SK-N-SH (cell line): ENCODE data around the gene KIF3C. TPM values are rescaled to one million over a fixed set of nuclear protein-coding genes. Genes with fewer than 3 reads are reported as not detected.

Source experiments
- CTCF ChIA-PET: fragments of 300-600, 350-600 bp; formaldehyde crosslinking; extraction: SDS; loops from one replicate; lab custom pipeline; 2021; lab: Yijun Ruan, JAX
- POLR2A ChIA-PET: fragments of 350-600 bp; sonication (Branson Sonifier 250); formaldehyde crosslinking; extraction: SDS; loops from one replicate; lab custom pipeline; 2020; ENCODE audit warnings: antibody characterized with exemption, inconsistent platforms; lab: Yijun Ruan, JAX
- DNase-seq: peaks from one replicate; pipeline ENCODE4 v3.0.0; 2012
- H2AFZ ChIP-seq: fragments of 200-600 bp; sonication (generic); 2 replicates; pipeline ENCODE4 v1.8.1; 2016; ENCODE audit warnings: antibody characterized with exemption, mild to moderate bottlenecking, low read depth
- H3F3A ChIP-seq: fragments of 200-600 bp; sonication (generic); replicated peaks from 2 replicates; pipeline ENCODE3; 2016; ENCODE audit warnings: antibody characterized with exemption, mild to moderate bottlenecking; ENCODE audit not compliant: insufficient read depth
- H3K27ac ChIP-seq, 2 experiments: fragments of 200-500 bp in 1 of 2; fragments of 200-600 bp in 1 of 2; sonication (Bioruptor generic) in 1 of 2; sonication (generic), shearing (Covaris generic) in 1 of 2; 2 replicates each; pipeline versions ENCODE4 v1.5.1 to v1.6.1; 2014 to 2016; ENCODE audit warnings: low read depth in 2 of 2, inconsistent platforms in 1 of 2, low read length in 1 of 2, mild to moderate bottlenecking in 1 of 2, mixed read lengths in 1 of 2
- H3K27me3 ChIP-seq: fragments of 200-600 bp; sonication (generic), shearing (Covaris generic); 2 replicates; pipeline ENCODE4 v1.6.1; 2016; ENCODE audit warnings: mixed run types; ENCODE audit not compliant: insufficient read depth
- H3K36me3 ChIP-seq, 2 experiments: fragments of 200-500 bp in 1 of 2; fragments of 200-600 bp in 1 of 2; sonication (Bioruptor generic) in 1 of 2; sonication (generic) in 1 of 2; replicated peaks in 1 of 2; 2 replicates each; pipeline versions ENCODE3 to v1.5.1; 2014 to 2016; ENCODE audit warnings: low read length in 1 of 2, mild to moderate bottlenecking in 1 of 2; ENCODE audit not compliant: insufficient read depth in 2 of 2, control insufficient read depth in 1 of 2
- H3K4me1 ChIP-seq, 2 experiments: fragments of 200-500 bp in 1 of 2; fragments of 200-600 bp in 1 of 2; sonication (Bioruptor generic) in 1 of 2; sonication (generic), shearing (Covaris generic) in 1 of 2; 2 replicates each; pipeline versions ENCODE4 v1.5.1 to v1.6.1; 2014 to 2016; ENCODE audit warnings: low read depth in 1 of 2, low read length in 1 of 2, mixed run types in 1 of 2; ENCODE audit not compliant: insufficient read depth in 2 of 2, control insufficient read depth in 1 of 2
- H3K4me2 ChIP-seq: fragments of 200-600 bp; sonication (generic), shearing (Covaris generic); 2 replicates; pipeline ENCODE4 v1.6.1; 2017; ENCODE audit warnings: mixed run types
- H3K4me3 ChIP-seq, 2 experiments: fragments of 200-500 bp in 1 of 2; fragments of 200-600 bp in 1 of 2; sonication (Bioruptor generic) in 1 of 2; sonication (generic), shearing (Covaris generic) in 1 of 2; 2 replicates each; pipeline versions ENCODE4 v1.5.1 to v1.8.1; 2014 to 2016; ENCODE audit warnings: low read depth in 2 of 2, inconsistent platforms in 1 of 2, low read length in 1 of 2, mild to moderate bottlenecking in 1 of 2, mixed read lengths in 1 of 2, moderate library complexity in 1 of 2
- H3K79me2 ChIP-seq: fragments of 200-600 bp; sonication (generic); 2 replicates; pipeline ENCODE4 v1.8.1; 2017; ENCODE audit warnings: mild to moderate bottlenecking; ENCODE audit not compliant: insufficient read depth
- H3K9ac ChIP-seq: fragments of 200-600 bp; sonication (generic); 2 replicates; pipeline ENCODE4 v1.6.1; 2017; ENCODE audit warnings: mixed run types
- H3K9me2 ChIP-seq: fragments of 200-600 bp; sonication (generic); 2 replicates; pipeline ENCODE4 v1.6.1; 2017; ENCODE audit warnings: mixed run types
- H3K9me3 ChIP-seq: fragments of 200-600 bp; sonication (generic); 2 replicates; pipeline ENCODE4 v1.6.1; 2017; ENCODE audit warnings: mixed run types, mild to moderate bottlenecking, moderate library complexity
- H4K20me1 ChIP-seq: fragments of 200-600 bp; sonication (generic); 2 replicates; pipeline ENCODE4 v1.6.1; 2017; ENCODE audit warnings: mild to moderate bottlenecking, mixed run types; ENCODE audit not compliant: insufficient read depth
- CHD2 ChIP-seq: fragments of 150-350 bp; IDR thresholded peaks from 2 replicates; pipeline ENCODE4 v1.6.1; 2018; ENCODE audit warnings: low read length; ENCODE audit not compliant: partially characterized antibody
- ELF1 ChIP-seq: IDR thresholded peaks from 2 replicates; pipeline ENCODE4 v1.4.0; 2012
- EP300 ChIP-seq, 2 experiments: IDR thresholded peaks; 2 replicates each; pipeline versions ENCODE4 v1.4.0 to v1.6.1; 2012; ENCODE audit warnings: borderline replicate concordance in 1 of 2, low read depth in 1 of 2, low read length in 1 of 2
- EZH2phosphoT487 ChIP-seq: fragments of 200-600 bp; sonication (generic); IDR thresholded peaks from 2 replicates; pipeline ENCODE4 v1.6.1; 2017; ENCODE audit warnings: low read depth, mixed run types, mild to moderate bottlenecking, antibody characterized with exemption, moderate library complexity, borderline replicate concordance
- FOSL2 ChIP-seq: IDR thresholded peaks from 2 replicates; pipeline ENCODE4 v1.4.0; 2012; ENCODE audit warnings: low read depth, mild to moderate bottlenecking, moderate library complexity, borderline replicate concordance
- FOXM1 ChIP-seq: IDR thresholded peaks from 2 replicates; pipeline ENCODE4 v1.4.0; 2012; ENCODE audit warnings: low read depth, mild to moderate bottlenecking
- GABPA ChIP-seq: IDR thresholded peaks from 2 replicates; pipeline ENCODE4 v1.4.0; 2012; ENCODE audit warnings: low read depth, mild to moderate bottlenecking
- JUND ChIP-seq: IDR thresholded peaks from 2 replicates; pipeline ENCODE4 v1.4.0; 2012
- MEF2A ChIP-seq: IDR thresholded peaks from 2 replicates; pipeline ENCODE4 v1.4.0; 2012; ENCODE audit warnings: low read depth, borderline replicate concordance
- MXI1 ChIP-seq: IDR thresholded peaks from 2 replicates; pipeline ENCODE4 v1.6.1; 2012; ENCODE audit warnings: mild to moderate bottlenecking, low read depth, low read length, improper control_type of control experiment
- NFIC ChIP-seq: IDR thresholded peaks from 2 replicates; pipeline ENCODE4 v1.4.0; 2012; ENCODE audit warnings: borderline replicate concordance
- RAD21 ChIP-seq: IDR thresholded peaks from 2 replicates; pipeline ENCODE4 v1.6.1; 2012; ENCODE audit warnings: mild to moderate bottlenecking, low read length
- RCOR1 ChIP-seq: fragments of 150-350 bp; IDR thresholded peaks from 2 replicates; pipeline ENCODE4 v1.6.1; 2017; ENCODE audit warnings: antibody characterized with exemption, low read length
- RXRA ChIP-seq: IDR thresholded peaks from 2 replicates; pipeline ENCODE4 v1.4.0; 2012; ENCODE audit warnings: low read depth, mild to moderate bottlenecking, borderline replicate concordance
- SIN3A ChIP-seq: IDR thresholded peaks from 2 replicates; pipeline ENCODE4 v1.6.1; 2012; ENCODE audit warnings: low read depth, mild to moderate bottlenecking, low read length, moderate library complexity, borderline replicate concordance
- SMC3 ChIP-seq: IDR thresholded peaks from 2 replicates; pipeline ENCODE4 v1.6.1; 2012; ENCODE audit warnings: low read depth, low read length, improper control_type of control experiment
- TAF1 ChIP-seq: IDR thresholded peaks from 2 replicates; pipeline ENCODE4 v1.6.1; 2012; ENCODE audit warnings: low read depth, mild to moderate bottlenecking, low read length, moderate library complexity, borderline replicate concordance
- TEAD4 ChIP-seq: IDR thresholded peaks from 2 replicates; pipeline ENCODE4 v1.4.0; 2012; ENCODE audit warnings: mild to moderate bottlenecking, borderline replicate concordance; ENCODE audit not compliant: insufficient read depth
- YY1 ChIP-seq: IDR thresholded peaks from 2 replicates; pipeline ENCODE4 v1.4.0; 2012; ENCODE audit warnings: low read depth, mild to moderate bottlenecking
- WGBS: methylation state at CpG from one replicate; pipeline ENCODE4 v1.1.6; 2017; ENCODE audit warnings: low lambda C conversion rate; 5-methylcytosine and 5-hydroxymethylcytosine counted together
- polyA plus RNA-seq, 3 experiments: library from polyadenylated mRNA; depleted of rRNA; stranded (reverse); fragments of >200 nt; gene quantifications; 2 replicates each; pipeline ENCODE4 v1.2.3, GENCODE V29; 2012
- TF ChIP-seq, protein P1 (sequence below): IDR thresholded peaks from 2 replicates; pipeline ENCODE4 v1.4.0; 2012; ENCODE audit warnings: low read depth, borderline replicate concordance
- TF ChIP-seq, protein P2 (sequence below): fragments of 200-600 bp; sonication (generic); IDR thresholded peaks from 2 replicates; pipeline ENCODE4 v1.6.1; 2017; ENCODE audit warnings: antibody characterized with exemption, mild to moderate bottlenecking, moderate library complexity
- TF ChIP-seq, protein P3 (sequence below): IDR thresholded peaks from 2 replicates; pipeline ENCODE4 v1.4.0; 2012; ENCODE audit warnings: low read depth
- TF ChIP-seq, protein P4 (sequence below): fragments of 150-350 bp; IDR thresholded peaks from 2 replicates; pipeline ENCODE4 v1.6.1; 2017; ENCODE audit warnings: antibody characterized with exemption, low read length, low read depth, borderline replicate concordance

Gene KIF3C
- polyA plus RNA-seq, 1 of the 3 experiments (the other 2 are of a cell fraction), result 29.5 TPM

DNA sequence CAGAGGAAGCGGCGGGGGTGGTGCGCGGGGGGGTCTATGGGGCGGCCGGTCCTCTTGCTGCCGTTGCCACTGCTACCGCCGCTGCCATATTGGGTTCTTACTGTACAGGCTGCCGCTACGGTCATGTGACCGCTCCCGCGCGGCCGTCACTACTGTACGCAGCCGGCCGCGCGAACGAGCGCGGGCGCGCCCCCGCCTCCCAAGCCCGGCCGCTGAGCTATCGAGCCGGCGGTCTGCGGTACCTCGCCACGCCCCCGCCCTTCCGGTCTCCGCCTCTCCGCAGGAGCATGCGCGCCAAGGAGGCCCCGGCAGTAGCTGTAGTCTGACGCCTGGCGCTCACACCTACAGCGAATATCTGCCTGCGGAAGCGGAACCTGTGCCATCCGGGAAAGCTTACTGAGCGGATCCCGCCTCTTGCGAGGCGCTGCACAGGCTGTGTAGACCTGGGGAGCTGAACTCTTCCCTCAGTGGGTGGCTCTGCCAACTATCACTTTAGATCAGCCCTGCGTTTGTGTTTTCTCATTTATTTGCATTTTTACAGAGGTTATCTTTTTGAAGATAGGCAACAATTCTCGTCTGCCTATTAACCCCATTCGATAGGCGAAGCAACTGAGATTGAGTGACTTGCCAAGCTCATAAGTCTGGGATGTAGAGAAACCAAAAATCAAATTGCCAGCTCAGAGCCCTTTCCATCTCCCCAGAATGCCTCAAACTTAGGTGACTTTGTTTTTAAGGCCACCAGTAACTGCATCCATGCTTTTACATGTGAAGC is 103.8 kb downstream of the KIF3C start, which contains the start of gene ASXL2 (continued):
- TF ChIP-seq, protein P1, sequence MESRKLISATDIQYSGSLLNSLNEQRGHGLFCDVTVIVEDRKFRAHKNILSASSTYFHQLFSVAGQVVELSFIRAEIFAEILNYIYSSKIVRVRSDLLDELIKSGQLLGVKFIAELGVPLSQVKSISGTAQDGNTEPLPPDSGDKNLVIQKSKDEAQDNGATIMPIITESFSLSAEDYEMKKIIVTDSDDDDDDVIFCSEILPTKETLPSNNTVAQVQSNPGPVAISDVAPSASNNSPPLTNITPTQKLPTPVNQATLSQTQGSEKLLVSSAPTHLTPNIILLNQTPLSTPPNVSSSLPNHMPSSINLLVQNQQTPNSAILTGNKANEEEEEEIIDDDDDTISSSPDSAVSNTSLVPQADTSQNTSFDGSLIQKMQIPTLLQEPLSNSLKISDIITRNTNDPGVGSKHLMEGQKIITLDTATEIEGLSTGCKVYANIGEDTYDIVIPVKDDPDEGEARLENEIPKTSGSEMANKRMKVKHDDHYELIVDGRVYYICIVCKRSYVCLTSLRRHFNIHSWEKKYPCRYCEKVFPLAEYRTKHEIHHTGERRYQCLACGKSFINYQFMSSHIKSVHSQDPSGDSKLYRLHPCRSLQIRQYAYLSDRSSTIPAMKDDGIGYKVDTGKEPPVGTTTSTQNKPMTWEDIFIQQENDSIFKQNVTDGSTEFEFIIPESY, result no peak
- TF ChIP-seq RAD21, result no peak
- TF ChIP-seq SIN3A, result peak; percentile 70
- 0 out of 2 replicates have a peak, but pooled peaks have one; percentile 8 for TF ChIP-seq SMC3
- no peak for TF ChIP-seq EZH2phosphoT487
- peak; percentile 81 for TF ChIP-seq GABPA
- TF ChIP-seq, protein P2, sequence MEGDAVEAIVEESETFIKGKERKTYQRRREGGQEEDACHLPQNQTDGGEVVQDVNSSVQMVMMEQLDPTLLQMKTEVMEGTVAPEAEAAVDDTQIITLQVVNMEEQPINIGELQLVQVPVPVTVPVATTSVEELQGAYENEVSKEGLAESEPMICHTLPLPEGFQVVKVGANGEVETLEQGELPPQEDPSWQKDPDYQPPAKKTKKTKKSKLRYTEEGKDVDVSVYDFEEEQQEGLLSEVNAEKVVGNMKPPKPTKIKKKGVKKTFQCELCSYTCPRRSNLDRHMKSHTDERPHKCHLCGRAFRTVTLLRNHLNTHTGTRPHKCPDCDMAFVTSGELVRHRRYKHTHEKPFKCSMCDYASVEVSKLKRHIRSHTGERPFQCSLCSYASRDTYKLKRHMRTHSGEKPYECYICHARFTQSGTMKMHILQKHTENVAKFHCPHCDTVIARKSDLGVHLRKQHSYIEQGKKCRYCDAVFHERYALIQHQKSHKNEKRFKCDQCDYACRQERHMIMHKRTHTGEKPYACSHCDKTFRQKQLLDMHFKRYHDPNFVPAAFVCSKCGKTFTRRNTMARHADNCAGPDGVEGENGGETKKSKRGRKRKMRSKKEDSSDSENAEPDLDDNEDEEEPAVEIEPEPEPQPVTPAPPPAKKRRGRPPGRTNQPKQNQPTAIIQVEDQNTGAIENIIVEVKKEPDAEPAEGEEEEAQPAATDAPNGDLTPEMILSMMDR, result 0 out of 2 replicates have a peak, but pooled peaks have one; percentile 7
- no peak for TF ChIP-seq NFIC
- TF ChIP-seq, all 33 proteins: peak for 17

DNA sequence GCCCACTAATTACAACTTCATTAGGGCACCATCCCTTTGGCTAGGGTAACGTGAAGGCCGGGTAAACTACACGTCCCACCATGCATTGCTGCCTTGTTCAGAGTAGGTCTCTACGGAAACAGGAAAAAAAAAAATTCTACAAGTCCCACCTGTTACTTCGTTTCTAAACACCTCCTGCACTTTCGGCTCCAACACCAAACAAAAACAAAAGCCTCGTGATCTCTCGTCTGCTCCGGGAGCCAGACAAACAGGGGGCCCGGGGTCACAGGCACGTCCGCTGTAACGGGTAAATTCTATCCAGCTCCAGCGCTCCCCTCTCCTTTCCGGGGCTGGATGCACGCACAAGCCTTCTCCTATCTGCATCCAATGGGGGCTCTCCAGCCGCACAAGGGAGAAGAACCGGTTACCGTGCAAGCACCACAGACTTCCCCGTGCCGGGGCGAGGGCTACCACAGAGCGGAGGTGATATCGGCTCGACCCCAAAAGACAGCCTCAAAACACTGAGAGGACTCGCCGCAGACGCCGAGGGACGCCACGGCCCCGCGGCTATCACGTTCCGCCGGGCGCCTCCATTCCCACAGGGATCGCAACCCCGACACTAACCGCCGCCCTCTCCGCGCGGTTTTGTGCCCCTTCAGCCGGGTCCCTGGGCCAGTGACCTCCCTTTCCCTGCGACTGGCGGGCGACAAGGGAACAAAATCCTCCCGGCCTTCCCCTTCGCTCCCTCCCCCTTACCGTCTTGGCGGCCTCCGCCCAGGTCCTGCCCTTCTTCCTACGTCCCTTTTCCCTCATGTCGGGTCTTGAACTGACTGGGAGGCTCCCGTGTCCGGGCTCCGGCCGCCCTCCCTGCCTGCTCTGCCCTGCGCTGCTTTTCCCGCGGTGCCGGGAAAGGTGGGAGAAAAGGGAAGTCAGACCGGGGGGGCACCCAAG is 104.6 kb downstream of the KIF3C start:
- H3K4me3 ChIP-seq, result peak overlapping the region; percentile 96 to 97
- POLR2A ChIA-PET, result interaction anchor here (0.5 to 1.6 kb wide), 12 partner anchors 11 to 1387 kb away, joined by 3 to 7 read pairs (median 4); partner anchors contain the start of gene GAREM2
- peak; percentile 82 for TF ChIP-seq MXI1
- TF ChIP-seq MEF2A, result no peak
- TF ChIP-seq RXRA, result no peak
- TF ChIP-seq EZH2phosphoT487, result no peak
- no peak; a peak in 1 of 4 replicates for TF ChIP-seq EP300 (IDR thresholded peaks at IDR 0.05; ENCODE audit: borderline replicate concordance in 1 of 2, low read depth in 1 of 2, low read length in 1 of 2)
- TF ChIP-seq JUND, result no peak
- no peak for TF ChIP-seq TAF1
- TF ChIP-seq SMC3, result no peak
- TF ChIP-seq CHD2, result no peak
- TF ChIP-seq RCOR1, result 0 out of 2 replicates have a peak, but pooled peaks have one; percentile 8
- peak; percentile 66 for TF ChIP-seq GABPA
- peak; percentile 59; the same call in 1 of the 2 replicates for TF ChIP-seq ELF1
- no peak for TF ChIP-seq YY1
- TF ChIP-seq RAD21, result no peak
- no peak for TF ChIP-seq TEAD4
- TF ChIP-seq FOXM1, result no peak
- TF ChIP-seq, protein P3, sequence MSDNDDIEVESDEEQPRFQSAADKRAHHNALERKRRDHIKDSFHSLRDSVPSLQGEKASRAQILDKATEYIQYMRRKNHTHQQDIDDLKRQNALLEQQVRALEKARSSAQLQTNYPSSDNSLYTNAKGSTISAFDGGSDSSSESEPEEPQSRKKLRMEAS, result 0 out of 2 replicates have a peak, but pooled peaks have one; percentile 43
- TF ChIP-seq, protein P4, sequence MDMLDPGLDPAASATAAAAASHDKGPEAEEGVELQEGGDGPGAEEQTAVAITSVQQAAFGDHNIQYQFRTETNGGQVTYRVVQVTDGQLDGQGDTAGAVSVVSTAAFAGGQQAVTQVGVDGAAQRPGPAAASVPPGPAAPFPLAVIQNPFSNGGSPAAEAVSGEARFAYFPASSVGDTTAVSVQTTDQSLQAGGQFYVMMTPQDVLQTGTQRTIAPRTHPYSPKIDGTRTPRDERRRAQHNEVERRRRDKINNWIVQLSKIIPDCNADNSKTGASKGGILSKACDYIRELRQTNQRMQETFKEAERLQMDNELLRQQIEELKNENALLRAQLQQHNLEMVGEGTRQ, result no peak
- TF ChIP-seq FOSL2, result no peak

More for the DNA sequence above, 104.6 kb downstream of the KIF3C start:
- peak; percentile 77 for DNase-seq
- Histone ChIP-seq H3K9ac (peak overlapping the region; percentile 95), H3K36me3 (peaks cover 0 to 8% of the 10 kb centered on the region in 2 experiments), H4K20me1 (peaks cover 24% of the 10 kb centered on the region), H3K27ac (peak overlapping the region; percentile 90 to 91), H3F3A (peaks cover 15% of the 10 kb centered on the region), H3K9me2 (no peaks in the 10 kb centered on the region), H3K9me3 (no peaks in the 10 kb centered on the region), H3K4me2 (peak overlapping the region; percentile 80), H3K79me2 (peaks cover 53% of the 10 kb centered on the region), H2AFZ (peak overlapping the region; percentile 94), H3K27me3 (no peaks in the 10 kb centered on the region), H3K4me1 (peaks cover 8 to 16% of the 10 kb centered on the region in 2 experiments; a peak in 3 of 4 replicates)
- WGBS, result 1% methylated on average over 45 of the region's 64 CpGs
- CTCF ChIA-PET, result interaction anchor here (1.0 to 1.5 kb wide), 4 partner anchors 13 to 93 kb away, joined by 3 to 9 read pairs (median 4); no protein-coding TSS in a partner anchor
